IPS-20b (cell line): ENCODE measurements around the gene RAB3D.
"Not testable (repeated sequence)": the region's sequence is repeated elsewhere in the genome, so short reads cannot be mapped to it uniquely, and the experiment has no call there.

Experiments used
- H3K27ac ChIP-seq: one replicate; pipeline ENCODE4 v1.5.1; 2013; ENCODE audit warnings: low read length
- H3K27me3 ChIP-seq: 2 replicates; pipeline ENCODE4 v1.6.1; 2013; ENCODE audit warnings: mild to moderate bottlenecking, low read length, inconsistent platforms; ENCODE audit not compliant: insufficient read depth
- H3K36me3 ChIP-seq: 2 replicates; pipeline ENCODE4 v1.6.1; 2013; ENCODE audit warnings: low read depth, mild to moderate bottlenecking, inconsistent platforms, low read length, moderate library complexity; ENCODE audit not compliant: insufficient read depth
- H3K4me1 ChIP-seq: 2 replicates; pipeline ENCODE4 v1.6.1; 2013; ENCODE audit warnings: mild to moderate bottlenecking, control low read depth, inconsistent platforms, low read length, moderate library complexity; ENCODE audit not compliant: insufficient read depth
- H3K4me3 ChIP-seq: 2 replicates; pipeline ENCODE4 v1.5.1; 2013; ENCODE audit warnings: mild to moderate bottlenecking, low read length, inconsistent platforms
- H3K9ac ChIP-seq: 2 replicates; pipeline ENCODE4 v1.6.1; 2013; ENCODE audit warnings: low read depth, mild to moderate bottlenecking, inconsistent platforms, low read length, moderate library complexity
- H3K9me3 ChIP-seq: 2 replicates; pipeline ENCODE4 v1.6.1; 2013; ENCODE audit warnings: mild to moderate bottlenecking, low read depth, low read length, inconsistent platforms; ENCODE audit not compliant: insufficient read depth

RAB3D gene

GRCh38 chr19:11331502-11331901 is 8.0 kb downstream of the RAB3D start:
- Histone ChIP-seq H3K27ac (no peak overlapping the region), H3K9me3 (no peaks in the 10 kb centered on the region)

GRCh38 chr19:11330127-11330526 is 9.3 kb downstream of the RAB3D start:
- Histone ChIP-seq H3K36me3 (peaks cover 7% of the 10 kb centered on the region), H3K27me3 (no peaks in the 10 kb centered on the region), H3K4me1 (no peaks in the 10 kb centered on the region), H3K27ac (no peak overlapping the region), H3K9ac (no peak overlapping the region), H3K9me3 (no peaks in the 10 kb centered on the region), H3K4me3 (no peak overlapping the region)

More at GRCh38 chr19:11331502-11331901, 8.0 kb downstream of the RAB3D start:
- no peaks in the 10 kb centered on the region for H3K27me3 ChIP-seq
- no peak overlapping the region for H3K9ac ChIP-seq
- H3K36me3 ChIP-seq = peaks cover 13% of the 10 kb centered on the region
- no peaks in the 10 kb centered on the region for H3K4me1 ChIP-seq
- no peak overlapping the region for H3K4me3 ChIP-seq

- no peaks in the 10 kb centered on the region for H3K9me3 ChIP-seq
- H3K27ac ChIP-seq = no peak overlapping the region
- H3K4me3 ChIP-seq = no peak overlapping the region
- no peaks in the 10 kb centered on the region for H3K27me3 ChIP-seq
- no peak overlapping the region for H3K9ac ChIP-seq
- H3K4me1 ChIP-seq = no peaks in the 10 kb centered on the region
- H3K36me3 ChIP-seq = no peaks in the 10 kb centered on the region
Measured at GRCh38 chr19:11325544-11325943, 13.9 kb downstream of the RAB3D start.

GRCh38 chr19:11324748-11325389 is 14.6 kb downstream of the RAB3D start:
- no peaks in the 10 kb centered on the region for H3K36me3 ChIP-seq
- no peaks in the 10 kb centered on the region for H3K9me3 ChIP-seq
- no peaks in the 10 kb centered on the region for H3K4me1 ChIP-seq
- H3K27ac ChIP-seq = no peak overlapping the region
- no peaks in the 10 kb centered on the region for H3K27me3 ChIP-seq
- H3K4me3 ChIP-seq = no peak overlapping the region
- H3K9ac ChIP-seq = no peak overlapping the region

- H3K9ac ChIP-seq = no peak overlapping the region
- H3K36me3 ChIP-seq = no peaks in the 10 kb centered on the region
- H3K27ac ChIP-seq = no peak overlapping the region
- no peaks in the 10 kb centered on the region for H3K27me3 ChIP-seq
- no peaks in the 10 kb centered on the region for H3K9me3 ChIP-seq
- no peaks in the 10 kb centered on the region for H3K4me1 ChIP-seq
- H3K4me3 ChIP-seq = no peak overlapping the region
Measured at GRCh38 chr19:11324079-11324661, 15.3 kb downstream of the RAB3D start.

- no peaks in the 10 kb centered on the region for H3K9me3 ChIP-seq
- H3K36me3 ChIP-seq = no peaks in the 10 kb centered on the region
- no peaks in the 10 kb centered on the region for H3K4me1 ChIP-seq
- H3K4me3 ChIP-seq = no peak overlapping the region
- no peak overlapping the region for H3K27ac ChIP-seq
- H3K27me3 ChIP-seq = no peaks in the 10 kb centered on the region
- H3K9ac ChIP-seq = no peak overlapping the region
Measured at GRCh38 chr19:11323601-11324078, 15.8 kb downstream of the RAB3D start.

- no peaks in the 10 kb centered on the region for H3K4me1 ChIP-seq
- H3K36me3 ChIP-seq = no peaks in the 10 kb centered on the region
- H3K27me3 ChIP-seq = no peaks in the 10 kb centered on the region
- no peaks in the 10 kb centered on the region for H3K9me3 ChIP-seq
- no peak overlapping the region for H3K9ac ChIP-seq
- no peak overlapping the region for H3K27ac ChIP-seq
- H3K4me3 ChIP-seq = no peak overlapping the region
Measured at GRCh38 chr19:11322269-11323024, 17.0 kb downstream of the RAB3D start.

GRCh38 chr19:11321191-11322126 is 18.0 kb downstream of the RAB3D start:
- Histone ChIP-seq H3K9ac (no peak overlapping the region), H3K27ac (no peak overlapping the region), H3K27me3 (no peaks in the 10 kb centered on the region), H3K9me3 (no peaks in the 10 kb centered on the region), H3K4me3 (no peak overlapping the region), H3K4me1 (no peaks in the 10 kb centered on the region), H3K36me3 (no peaks in the 10 kb centered on the region)

- H3K4me1 ChIP-seq, H3K4me3 ChIP-seq, H3K27ac ChIP-seq, H3K9me3 ChIP-seq, H3K36me3 ChIP-seq, H3K9ac ChIP-seq, H3K27me3 ChIP-seq: not testable (repeated sequence)
Measured at GRCh38 chr19:11320278-11320995, 19.0 kb downstream of the RAB3D start.

- no peaks in the 10 kb centered on the region for H3K9me3 ChIP-seq
- no peak overlapping the region for H3K9ac ChIP-seq
- H3K4me1 ChIP-seq = no peaks in the 10 kb centered on the region
- no peak overlapping the region for H3K27ac ChIP-seq
- no peaks in the 10 kb centered on the region for H3K36me3 ChIP-seq
- no peak overlapping the region for H3K4me3 ChIP-seq
- no peaks in the 10 kb centered on the region for H3K27me3 ChIP-seq
Measured at GRCh38 chr19:11306337-11306736, 33.1 kb downstream of the RAB3D start.

GRCh38 chr19:11304936-11305335 is 34.5 kb downstream of the RAB3D start:
- H3K36me3 ChIP-seq = no peaks in the 10 kb centered on the region
- H3K4me3 ChIP-seq = no peak overlapping the region
- H3K27ac ChIP-seq = no peak overlapping the region
- no peaks in the 10 kb centered on the region for H3K27me3 ChIP-seq
- H3K9me3 ChIP-seq = no peaks in the 10 kb centered on the region
- H3K9ac ChIP-seq = no peak overlapping the region
- no peaks in the 10 kb centered on the region for H3K4me1 ChIP-seq
